Effector memory CD4-positive, alpha-beta T cell (primary cell): ENCODE measurements around the gene TSFM.

ENCODE experiments used
- DNase-seq, 3 donors: peaks; one replicate each; pipeline ENCODE4 v3.0.0-alpha.2; 2020
- H3K27ac ChIP-seq: 2 replicates; pipeline ENCODE4 v1.7.0; 2013; ENCODE audit warnings: mild to moderate bottlenecking, low read length, moderate library complexity; ENCODE audit not compliant: insufficient read depth, poor library complexity, severe bottlenecking
- H3K27me3 ChIP-seq: replicated peaks from 2 replicates; pipeline ENCODE4 v1.7.0; 2013; ENCODE audit warnings: mild to moderate bottlenecking, low read length; ENCODE audit not compliant: insufficient read depth, control insufficient read depth, poor library complexity, severe bottlenecking
- H3K36me3 ChIP-seq: 2 replicates; pipeline ENCODE4 v1.7.0; 2013; ENCODE audit warnings: mild to moderate bottlenecking, low read length, moderate library complexity; ENCODE audit not compliant: control insufficient read depth, insufficient read depth
- H3K4me1 ChIP-seq: 2 replicates; pipeline ENCODE4 v1.7.0; 2013; ENCODE audit warnings: low read length, mild to moderate bottlenecking; ENCODE audit not compliant: control insufficient read depth, insufficient read depth, poor library complexity, severe bottlenecking
- H3K4me3 ChIP-seq: 2 replicates; pipeline ENCODE4 v1.7.0; 2013; ENCODE audit warnings: low read length, low read depth, mild to moderate bottlenecking; ENCODE audit not compliant: insufficient read depth, poor library complexity, severe bottlenecking
- H3K9me3 ChIP-seq: 2 replicates; pipeline ENCODE4 v1.7.0; 2013; ENCODE audit warnings: mild to moderate bottlenecking, low read length, moderate library complexity; ENCODE audit not compliant: control insufficient read depth
- total RNA-seq, 3 donors: gene quantifications; one replicate each; lab custom pipeline; 2026; lab: John Stamatoyannopoulos, UW

TSFM gene
- total RNA-seq = 0.70 to 1.6 (median 1.5) reads per million in 3 donors

GRCh38 chr12:57782608-57783465, at the start of gene TSFM:
TSS of gene TSFM (plus strand) at chr12:57782787. CDS start at chr12:57782802, 15 bp downstream.
- Histone ChIP-seq H3K4me3 (peak within 1 kb of the TSS; percentile 91), H3K4me1 (peaks cover 39% of the 10 kb centered on the region), H3K27me3 (no peaks in the 10 kb centered on the region), H3K36me3 (peaks cover 22% of the 10 kb centered on the region), H3K27ac (peak within 1 kb of the TSS; percentile 79), H3K9me3 (no peaks in the 10 kb centered on the region)
- peak; percentile 90 to 94 (median 90) for DNase-seq

GRCh38 chr12:57733928-57734327, 48.7 kb upstream of the TSFM start:
- no peak for DNase-seq
- Histone ChIP-seq H3K9me3 (no peaks in the 10 kb centered on the region), H3K4me1 (peaks cover 5% of the 10 kb centered on the region), H3K4me3 (no peak overlapping the region), H3K36me3 (peaks cover 87% of the 10 kb centered on the region), H3K27ac (no peak overlapping the region), H3K27me3 (no peaks in the 10 kb centered on the region)

GRCh38 chr12:57734591-57734990, 48.0 kb upstream of the TSFM start:
- Histone ChIP-seq H3K27me3 (no peaks in the 10 kb centered on the region), H3K4me3 (no peak overlapping the region), H3K27ac (no peak overlapping the region), H3K4me1 (peaks cover 11% of the 10 kb centered on the region), H3K9me3 (no peaks in the 10 kb centered on the region), H3K36me3 (peaks cover 86% of the 10 kb centered on the region)
- no peak for DNase-seq

GRCh38 chr12:57735198-57735855, 47.3 kb upstream of the TSFM start:
- Histone ChIP-seq H3K36me3 (peaks cover 86% of the 10 kb centered on the region), H3K27ac (no peak overlapping the region), H3K27me3 (no peaks in the 10 kb centered on the region), H3K9me3 (no peaks in the 10 kb centered on the region), H3K4me3 (no peak overlapping the region), H3K4me1 (peaks cover 19% of the 10 kb centered on the region)
- no peak for DNase-seq

GRCh38 chr12:57735952-57736740, 46.4 kb upstream of the TSFM start:
- Histone ChIP-seq H3K4me1 (peaks cover 26% of the 10 kb centered on the region), H3K27ac (no peak overlapping the region), H3K9me3 (no peaks in the 10 kb centered on the region), H3K36me3 (peaks cover 78% of the 10 kb centered on the region), H3K4me3 (no peak overlapping the region), H3K27me3 (no peaks in the 10 kb centered on the region)
- DNase-seq = no peak

GRCh38 chr12:57736741-57737466, 45.7 kb upstream of the TSFM start:
- no peak for DNase-seq
- Histone ChIP-seq H3K27me3 (no peaks in the 10 kb centered on the region), H3K9me3 (no peaks in the 10 kb centered on the region), H3K4me1 (peaks cover 31% of the 10 kb centered on the region), H3K36me3 (peaks cover 71% of the 10 kb centered on the region), H3K27ac (no peak overlapping the region), H3K4me3 (no peak overlapping the region)

- Histone ChIP-seq H3K9me3 (no peaks in the 10 kb centered on the region), H3K4me1 (peaks cover 39% of the 10 kb centered on the region), H3K27me3 (no peaks in the 10 kb centered on the region), H3K4me3 (no peak overlapping the region), H3K27ac (no peak overlapping the region), H3K36me3 (peaks cover 62% of the 10 kb centered on the region)
- DNase-seq = no peak
Observed at GRCh38 chr12:57737467-57738460, 44.8 kb upstream of the TSFM start.

- peaks cover 40% of the 10 kb centered on the region for H3K4me1 ChIP-seq
- no peaks in the 10 kb centered on the region for H3K9me3 ChIP-seq
- no peak for DNase-seq
- no peak within 1 kb of the TSS for H3K4me3 ChIP-seq
- peak within 1 kb of the TSS; percentile 94 for H3K27ac ChIP-seq
- H3K36me3 ChIP-seq = peaks cover 52% of the 10 kb centered on the region
- H3K27me3 ChIP-seq = no peaks in the 10 kb centered on the region
Observed at GRCh38 chr12:57738661-57739237, 43.8 kb upstream of the TSFM start, which contains the start of gene AGAP2. TSS of gene AGAP2 (minus strand) at chr12:57738742. CDS start at chr12:57738246, 496 bp downstream.
